GM19463 (cell line): ENCODE results near the gene LRRC36.
"Not testable (repeated sequence)": the region's sequence is repeated elsewhere in the genome, so short reads cannot be mapped to it uniquely, and the experiment has no call there.

Experiments
- ATAC-seq: cut with Tn5 transposase; IDR thresholded peaks from one replicate; pipeline ENCODE4 v1.9.1; 2021; ENCODE audit warnings: mild to moderate bottlenecking, moderate library complexity; ENCODE audit not compliant: unreplicated experiment

LRRC36 gene

DNA sequence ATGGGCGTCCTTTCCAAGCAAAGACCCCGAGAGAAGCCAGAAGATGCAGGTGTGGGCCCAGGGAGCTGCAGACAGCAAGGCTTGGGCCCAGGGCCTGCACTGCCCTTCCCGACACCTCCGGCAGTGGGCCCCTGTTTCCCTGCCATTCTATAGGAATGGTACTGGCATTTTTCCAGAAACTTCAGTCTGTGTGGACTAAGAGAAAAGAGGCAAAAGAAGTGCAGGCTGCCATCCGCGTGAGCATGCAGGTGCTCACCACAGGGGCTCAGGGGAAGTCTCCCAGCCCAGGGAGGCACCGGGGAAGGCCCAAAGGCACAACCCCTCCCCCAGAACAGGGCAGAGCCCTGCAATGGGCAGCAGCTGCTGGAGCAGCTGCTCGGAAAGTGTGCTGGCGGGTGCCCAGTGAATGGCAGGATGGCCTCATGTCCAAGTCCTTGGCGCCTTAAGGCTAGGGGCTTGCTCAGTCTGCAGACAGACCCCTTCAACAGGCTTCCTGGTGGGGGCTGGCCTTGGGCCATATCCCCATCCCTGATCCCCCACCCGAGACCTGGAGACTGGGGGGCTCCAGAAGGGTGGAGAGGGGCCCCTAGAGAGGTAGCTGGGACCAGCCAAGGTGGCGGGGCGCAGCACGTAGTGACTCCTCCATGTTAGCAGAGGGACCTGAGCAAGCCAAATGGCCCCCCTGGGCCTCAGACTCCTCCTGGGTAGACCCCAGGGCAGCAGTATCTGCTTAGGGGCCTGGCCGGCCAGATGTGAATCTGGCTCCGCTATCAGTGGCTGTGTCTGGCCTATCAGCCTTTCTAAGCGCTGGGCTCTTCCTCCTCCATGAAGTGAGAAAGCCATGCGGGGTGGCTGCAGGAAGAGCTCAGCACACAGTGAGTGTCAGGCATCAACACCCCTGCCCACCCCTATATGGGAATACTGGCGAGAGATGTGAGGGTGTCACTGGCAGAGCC lies 73.4 kb downstream of the LRRC36 start:
- ATAC-seq, result no peak

DNA sequence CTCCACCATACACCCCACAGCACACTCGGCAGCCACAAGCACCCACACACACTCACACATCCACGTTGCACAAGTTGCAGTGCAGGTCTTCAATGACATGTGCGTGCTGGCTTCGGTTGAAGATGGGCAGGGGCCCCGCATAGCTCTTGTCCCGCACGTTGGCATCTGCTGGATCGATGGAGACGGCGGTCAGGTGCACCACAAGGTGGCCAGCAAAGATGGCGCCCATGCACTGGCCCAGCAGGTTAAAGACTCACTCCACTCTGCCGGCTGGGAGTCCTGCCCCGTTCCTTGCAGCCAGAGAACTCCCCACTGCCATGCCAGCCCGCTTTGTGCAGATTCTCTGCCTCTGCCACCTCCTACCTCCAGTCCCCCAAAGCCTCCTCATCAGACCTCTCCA lies 74.3 kb downstream of the LRRC36 start:
- ATAC-seq, result no peak

DNA sequence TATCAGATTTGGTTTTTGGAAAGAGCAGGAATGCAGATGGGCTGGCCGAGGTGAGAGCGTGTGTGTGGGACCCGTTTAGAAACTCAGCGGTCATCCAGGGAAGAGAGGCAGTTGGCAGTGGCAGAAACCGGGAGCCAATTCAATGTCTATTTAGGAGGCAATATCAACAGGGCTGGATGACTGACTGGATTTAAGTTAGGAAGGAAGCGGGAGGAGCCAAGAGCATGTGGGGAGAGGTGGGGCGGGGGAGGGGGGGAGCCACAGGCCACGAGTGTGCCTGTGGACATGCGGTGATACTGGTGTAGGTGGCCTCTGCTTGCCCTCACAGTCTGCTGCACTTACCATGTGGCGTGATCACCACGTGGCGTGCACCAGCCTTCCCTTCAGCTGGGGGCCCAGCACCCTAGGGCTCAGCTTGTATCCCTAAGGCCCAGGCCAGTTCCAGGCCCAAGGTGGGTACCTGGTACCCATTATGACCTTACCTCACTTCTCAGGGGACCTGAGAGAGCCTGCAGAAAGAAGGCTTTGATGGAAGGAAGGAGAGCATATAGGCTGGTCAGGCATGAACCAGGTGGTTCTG lies 77.5 kb downstream of the LRRC36 start:
- ATAC-seq, result no peak

DNA sequence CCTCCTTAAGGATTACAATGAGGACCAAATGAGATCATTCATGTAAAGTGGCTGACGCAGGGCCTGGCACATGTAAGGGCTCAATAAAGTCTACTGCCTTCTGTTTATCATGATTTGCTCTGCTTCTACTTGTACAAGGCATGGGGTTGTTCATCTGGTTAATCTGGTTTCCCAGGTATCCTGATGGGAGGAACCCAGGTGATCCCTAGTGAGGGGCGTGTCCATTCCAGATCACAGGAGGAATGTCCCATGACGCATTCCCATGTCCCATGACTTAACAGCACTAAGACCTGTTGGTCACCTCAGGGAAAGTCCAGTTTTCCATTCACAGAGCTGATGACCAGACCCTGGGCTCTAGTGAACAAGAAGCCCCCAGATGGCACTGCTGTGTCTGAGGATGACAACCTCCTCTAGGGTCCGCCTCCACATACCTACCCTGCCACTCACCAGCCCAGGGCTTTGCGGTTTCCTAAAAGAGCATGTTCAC lies 78.2 kb downstream of the LRRC36 start:
- ATAC-seq, result no peak

DNA sequence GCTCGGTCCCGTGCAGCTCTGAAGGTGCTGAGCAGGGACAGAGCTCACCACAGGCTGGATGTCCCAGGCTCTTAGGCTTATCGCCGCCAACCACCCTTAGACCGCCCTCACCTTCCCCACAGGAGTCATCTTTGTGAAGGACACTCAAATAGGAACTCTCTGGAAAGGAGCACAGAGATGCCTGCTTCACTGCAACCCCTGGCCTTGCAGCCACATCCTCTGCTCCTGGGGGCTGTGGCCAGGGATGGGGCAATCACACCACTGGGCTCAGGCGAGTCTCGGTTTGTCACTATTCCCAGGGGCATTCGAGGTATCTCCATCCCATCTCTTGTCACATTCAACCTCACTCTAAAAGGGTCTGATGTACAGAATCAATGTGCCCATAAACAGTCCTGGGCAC lies 78.7 kb downstream of the LRRC36 start:
- ATAC-seq, result no peak

DNA sequence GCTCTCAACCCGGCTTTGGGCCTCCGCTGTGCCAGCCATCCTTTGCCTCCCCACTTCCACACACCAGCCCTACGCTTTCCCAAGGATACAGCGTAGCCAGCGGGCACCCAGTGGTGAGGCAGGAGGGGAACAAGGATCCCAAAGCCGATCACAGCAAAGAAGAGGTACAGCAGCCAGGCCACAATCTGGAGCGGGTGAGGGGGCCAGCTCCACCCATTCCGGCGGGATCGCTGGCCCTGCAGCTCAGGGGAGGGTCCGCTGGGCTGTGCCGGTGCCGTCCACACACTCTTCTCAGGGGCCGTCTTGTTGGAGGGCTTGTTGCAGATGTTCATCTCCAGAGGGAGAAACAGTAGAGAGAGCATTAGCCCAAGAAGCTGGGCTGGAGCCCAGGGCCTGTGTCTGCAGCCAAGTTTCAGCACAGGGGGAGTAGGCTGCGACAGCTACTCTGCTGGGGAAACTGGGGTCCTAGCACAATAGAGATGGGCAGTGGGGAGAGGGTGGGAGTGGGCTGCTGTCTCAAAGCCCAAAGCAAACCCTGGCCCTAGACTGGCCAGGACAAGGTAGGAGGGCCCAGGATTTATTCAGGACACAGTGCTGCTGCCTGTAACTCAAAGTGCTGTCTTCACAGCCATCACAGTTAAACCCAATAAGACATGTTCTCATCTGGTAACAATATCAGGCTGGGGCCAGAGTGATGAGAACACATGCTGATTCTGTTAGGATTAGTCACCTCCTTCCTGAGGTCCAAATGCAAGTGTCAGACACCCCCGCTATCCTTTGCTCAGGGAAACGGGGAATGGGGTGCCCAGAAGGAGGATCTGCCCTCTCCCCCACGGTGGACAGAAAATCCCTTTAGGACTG lies 79.7 kb downstream of the LRRC36 start:
- ATAC-seq, result no peak

DNA sequence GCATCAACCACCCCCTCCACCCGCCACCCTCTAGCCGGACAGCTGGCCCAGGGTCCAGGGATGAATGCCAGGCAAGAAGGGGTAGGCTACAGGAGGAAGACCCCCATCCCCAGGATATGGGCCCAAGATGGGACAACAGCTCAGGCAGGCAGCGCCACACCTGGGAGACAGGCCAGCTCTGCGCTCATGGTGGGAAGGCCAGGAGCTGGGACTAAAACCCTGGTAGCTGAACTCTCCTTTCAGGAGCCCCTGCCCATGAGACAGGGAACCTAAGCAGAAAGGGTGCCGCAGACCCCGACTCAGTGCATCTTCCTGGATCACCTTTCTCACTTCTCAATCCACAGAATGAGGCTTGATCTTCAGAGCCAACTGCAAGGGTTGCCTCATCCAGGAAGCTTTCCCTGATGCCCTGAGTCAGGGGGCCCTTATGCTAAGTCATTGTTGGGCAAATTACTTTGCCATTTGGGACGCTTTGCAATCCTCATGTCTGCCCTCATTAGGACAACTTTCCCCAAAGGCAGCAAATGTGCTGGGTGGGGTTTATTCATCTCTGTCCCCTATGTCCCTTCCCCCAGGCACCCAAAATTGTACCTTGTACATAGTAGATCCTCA lies 80.7 kb downstream of the LRRC36 start:
- ATAC-seq, result no peak

DNA sequence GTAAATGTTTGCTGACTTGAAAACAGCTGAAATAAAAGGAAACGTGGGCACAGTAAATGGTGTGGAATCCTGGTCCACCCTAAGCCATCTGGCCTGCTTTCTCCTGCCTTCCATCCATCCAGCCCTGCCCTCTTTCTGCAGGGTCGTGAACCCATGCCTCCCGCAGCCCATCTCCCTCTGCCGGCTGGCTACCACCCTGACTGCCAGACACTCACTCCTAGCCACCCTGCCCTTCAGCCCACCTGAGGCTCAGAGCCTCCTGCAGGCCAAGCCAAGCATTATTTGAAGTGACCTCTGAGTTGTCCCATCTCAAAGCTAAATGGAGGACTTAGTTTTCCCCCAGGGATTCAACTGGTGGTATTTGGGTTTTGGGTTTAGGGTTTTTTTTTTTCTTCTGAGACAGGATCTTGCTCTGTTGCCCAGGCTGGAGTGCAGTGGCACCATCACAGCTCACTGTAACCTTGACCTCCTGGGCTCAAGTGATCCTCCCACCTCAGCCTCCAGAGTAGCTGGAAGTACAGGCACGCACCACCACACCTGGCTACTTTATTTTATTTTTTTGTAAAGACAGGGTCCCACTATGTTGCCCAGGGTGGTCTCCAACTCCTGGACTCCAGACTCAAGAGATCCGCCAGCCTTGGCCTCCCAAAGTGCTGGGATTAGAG lies 81.3 kb downstream of the LRRC36 start:
- no peak for ATAC-seq

DNA sequence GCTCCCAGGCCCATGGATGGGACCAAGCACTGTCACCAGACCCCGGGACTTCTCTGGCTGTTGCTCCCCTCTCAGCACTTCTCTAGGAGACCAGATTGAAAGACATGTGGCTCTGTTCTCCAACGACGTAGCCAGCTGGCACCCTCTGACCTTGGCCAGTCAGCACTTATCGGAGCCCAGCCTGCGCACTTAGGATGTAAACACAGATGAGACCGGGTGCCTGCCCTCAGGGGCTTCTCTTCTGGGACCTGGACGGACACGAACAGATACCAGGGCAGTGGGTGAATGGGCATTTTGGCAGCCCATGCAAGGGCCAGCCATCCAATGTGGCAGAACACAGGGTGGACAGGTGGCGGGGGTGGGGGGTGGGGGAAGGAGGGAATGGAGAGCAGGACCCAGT lies 83.0 kb downstream of the LRRC36 start:
- ATAC-seq, result no peak

DNA sequence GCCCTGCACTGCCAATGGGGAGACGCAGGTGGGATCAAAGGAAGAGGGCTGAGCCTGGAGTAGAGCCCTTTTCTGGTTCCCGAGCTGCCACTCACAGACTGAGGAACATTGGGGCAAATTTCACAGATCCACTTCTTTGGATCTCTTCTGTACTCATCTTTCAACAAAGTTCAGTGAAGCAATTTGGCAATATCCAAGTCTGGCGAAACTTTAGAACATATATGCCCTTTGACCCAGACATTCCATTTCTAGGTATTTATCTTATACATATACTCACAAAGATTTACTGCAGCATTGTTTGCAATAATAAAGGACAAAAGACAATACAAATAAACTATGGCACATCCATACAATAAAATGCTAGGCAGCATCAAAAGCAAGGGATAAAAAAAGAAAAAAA lies 84.7 kb downstream of the LRRC36 start:
- no peak for ATAC-seq

DNA sequence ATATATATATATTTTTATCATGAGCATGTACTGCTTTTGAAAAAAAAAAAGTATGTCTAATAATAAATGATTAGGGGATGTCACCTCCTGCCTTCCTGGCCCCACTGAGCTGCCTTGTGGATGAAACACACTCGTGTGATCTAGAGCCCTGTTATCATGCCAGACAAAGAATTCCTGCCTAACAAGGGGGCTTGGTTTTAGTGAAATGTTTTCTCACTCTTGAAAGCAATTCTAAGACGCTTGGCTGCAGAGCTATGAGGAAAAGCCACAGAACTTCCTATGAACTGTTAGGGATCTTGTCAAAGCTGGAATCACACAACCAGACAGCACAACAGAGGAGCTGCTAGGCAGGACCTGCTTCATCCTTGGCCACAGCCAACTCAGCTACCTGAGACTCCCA lies 85.7 kb downstream of the LRRC36 start:
- no peak for ATAC-seq

DNA sequence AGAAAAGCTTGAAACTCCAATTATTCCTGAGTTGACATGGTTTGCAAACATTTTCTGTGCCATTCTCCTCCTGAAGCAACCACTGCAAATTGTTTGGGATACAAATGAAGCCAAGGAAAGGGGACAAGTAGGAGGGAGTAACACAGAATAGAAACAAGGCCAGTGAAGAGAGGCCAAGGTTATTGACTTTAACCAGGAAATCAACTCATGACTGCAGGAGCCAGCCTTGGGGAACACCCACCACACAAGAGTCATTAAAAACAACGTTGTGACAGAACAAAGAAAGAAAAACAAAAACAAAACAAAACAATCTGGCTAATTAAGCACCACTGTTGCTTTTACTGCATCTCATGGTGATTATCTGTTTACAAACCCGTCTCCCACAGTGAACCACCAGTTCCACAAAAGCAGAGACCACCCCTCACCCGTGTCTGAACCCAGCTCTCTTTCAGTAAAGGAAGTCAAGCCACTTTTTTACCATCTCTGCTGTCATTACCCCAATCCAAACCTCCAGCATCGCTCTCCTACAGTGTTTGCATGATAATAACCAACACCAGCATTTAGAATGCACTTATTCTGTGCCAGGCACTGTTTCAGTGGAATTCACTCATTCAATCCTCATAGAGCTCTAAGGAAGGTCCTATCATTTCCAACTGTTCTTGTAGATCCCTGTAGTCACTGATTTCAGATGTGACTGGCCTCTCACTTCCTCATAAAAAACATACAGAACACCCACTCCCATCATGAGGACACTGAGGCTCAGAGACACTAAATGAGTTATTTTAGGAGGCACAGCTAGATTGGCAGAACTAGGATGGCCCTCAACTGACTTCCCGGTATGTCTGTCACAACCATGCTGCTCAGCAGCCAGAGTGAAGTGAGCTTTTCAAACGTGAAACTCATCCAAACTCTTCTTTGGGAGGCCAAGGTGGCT lies 87.6 kb downstream of the LRRC36 start:
- no peak for ATAC-seq

DNA sequence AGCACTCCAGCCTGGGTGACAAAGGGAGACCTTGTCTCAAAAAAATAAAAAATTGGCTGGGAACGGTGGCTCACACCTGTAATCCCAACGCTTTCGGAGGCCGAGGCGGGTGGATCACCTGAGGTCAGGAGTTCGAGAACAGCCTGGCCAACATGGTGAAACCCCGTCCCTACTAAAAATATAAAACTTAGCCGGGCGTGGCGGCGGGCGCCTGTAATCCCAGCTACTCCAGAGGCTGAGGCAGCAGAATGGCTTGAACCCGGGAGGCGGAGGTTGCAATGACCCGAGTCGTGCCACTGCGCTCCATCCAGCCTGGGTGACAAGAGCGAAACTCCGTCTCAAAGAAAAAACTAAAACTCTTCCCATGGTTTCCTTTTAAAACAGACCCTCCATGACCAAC lies 88.8 kb downstream of the LRRC36 start:
- not testable (repeated sequence) for ATAC-seq

DNA sequence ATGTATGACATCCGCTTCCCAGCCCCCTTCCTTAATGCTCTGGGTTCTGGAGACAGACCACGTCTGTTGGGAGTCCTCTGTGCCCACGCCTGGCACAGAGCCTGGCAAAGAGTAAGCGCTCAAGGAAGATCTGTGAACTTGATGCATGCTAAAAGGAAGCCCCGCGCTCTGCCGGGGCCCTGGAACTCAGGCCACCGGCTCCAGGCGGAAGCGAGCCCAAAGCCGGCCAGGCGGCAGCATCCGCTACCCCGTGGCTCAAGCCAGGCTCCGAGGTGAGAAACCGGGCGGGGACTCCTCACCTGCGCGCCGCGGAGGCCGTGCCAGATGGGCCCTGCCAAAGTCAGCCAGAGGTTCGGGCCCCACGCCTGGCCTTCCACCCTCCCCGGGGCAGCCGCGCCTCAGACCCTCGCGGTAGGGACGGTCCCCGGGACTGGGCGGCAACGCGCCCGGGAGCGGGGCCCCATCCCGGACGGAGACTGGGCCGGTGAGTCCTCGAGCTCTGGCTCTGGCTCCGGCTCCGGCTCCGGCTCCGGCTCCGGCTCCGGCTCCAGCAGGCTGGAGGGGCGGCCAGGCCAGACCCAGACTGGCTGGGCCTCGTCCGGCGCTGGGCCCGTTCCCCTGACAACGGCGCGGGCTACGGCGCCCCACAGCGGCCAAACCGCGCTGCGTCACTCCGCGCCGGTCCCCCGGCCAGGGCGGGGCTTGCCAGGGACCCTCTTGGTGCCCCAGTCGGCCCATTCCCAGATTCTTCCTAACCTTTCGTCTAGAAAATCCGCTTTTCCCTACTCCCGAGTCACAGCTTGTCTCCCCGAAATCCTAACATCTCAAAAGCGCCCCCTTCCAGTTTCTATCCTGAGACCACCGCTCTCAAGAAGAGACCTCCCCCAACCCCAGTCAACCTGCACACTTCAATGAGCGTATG lies 89.5 kb downstream of the LRRC36 start, which contains the start of gene ZDHHC1:
Gene ZDHHC1 (minus strand): TSS at position 606 of the 922 bp plus-strand sequence. CDS start 8,702 bp downstream, outside the sequence.
- ATAC-seq, result peak; percentile 77

DNA sequence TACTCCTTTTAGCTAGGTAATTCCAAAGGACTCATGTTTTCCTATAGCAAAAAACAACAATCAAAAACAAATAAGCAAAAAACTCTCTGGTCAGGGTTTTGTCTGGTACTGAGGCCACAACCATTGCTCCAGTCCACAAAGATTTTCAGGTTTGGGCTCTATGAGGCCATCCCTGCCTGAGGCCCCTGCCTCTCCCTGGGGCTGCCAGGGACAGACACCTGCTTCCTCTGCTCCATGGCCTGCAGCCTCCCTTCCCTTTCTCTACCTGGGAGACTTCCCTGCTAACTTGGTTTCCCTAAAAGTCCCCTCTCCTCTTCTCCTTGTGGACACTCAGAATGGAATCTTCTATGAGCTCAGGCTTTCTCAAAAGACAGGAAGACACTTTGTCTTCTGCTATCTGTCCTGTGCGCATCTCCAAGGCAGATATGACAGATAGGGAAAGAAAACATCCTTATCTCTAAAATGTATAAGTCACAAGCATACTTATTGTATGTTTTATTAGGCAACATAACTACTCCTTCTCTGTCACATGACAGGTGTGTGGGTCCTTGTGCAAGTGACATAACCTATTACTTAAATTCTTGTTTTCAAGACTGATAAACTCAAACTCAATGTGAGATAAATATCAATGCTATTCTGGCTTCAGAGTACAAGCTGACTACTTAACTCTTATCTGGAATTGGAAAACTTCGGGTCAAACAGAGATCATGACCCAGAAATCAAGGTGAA lies 90.9 kb downstream of the LRRC36 start:
- ATAC-seq, result no peak

DNA sequence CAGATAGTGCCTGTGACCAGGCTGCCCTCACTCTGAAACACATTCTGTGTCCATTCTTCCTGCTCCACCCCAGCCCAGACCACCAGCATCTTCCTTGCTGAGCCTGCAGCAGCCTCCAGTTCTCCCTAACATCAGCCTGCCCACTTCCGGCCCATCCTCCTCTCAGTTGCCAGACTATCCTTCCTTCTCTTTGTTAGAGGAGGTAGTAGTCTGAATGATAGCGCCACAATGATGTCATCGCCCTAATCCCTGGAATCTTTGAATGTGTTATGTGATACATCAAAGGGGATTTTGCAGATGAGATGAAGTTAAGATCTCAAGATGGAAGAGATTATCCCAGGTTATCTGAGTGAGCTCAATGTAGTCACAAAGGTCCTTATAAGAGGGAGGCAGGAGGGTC lies 92.9 kb downstream of the LRRC36 start:
- ATAC-seq, result no peak

DNA sequence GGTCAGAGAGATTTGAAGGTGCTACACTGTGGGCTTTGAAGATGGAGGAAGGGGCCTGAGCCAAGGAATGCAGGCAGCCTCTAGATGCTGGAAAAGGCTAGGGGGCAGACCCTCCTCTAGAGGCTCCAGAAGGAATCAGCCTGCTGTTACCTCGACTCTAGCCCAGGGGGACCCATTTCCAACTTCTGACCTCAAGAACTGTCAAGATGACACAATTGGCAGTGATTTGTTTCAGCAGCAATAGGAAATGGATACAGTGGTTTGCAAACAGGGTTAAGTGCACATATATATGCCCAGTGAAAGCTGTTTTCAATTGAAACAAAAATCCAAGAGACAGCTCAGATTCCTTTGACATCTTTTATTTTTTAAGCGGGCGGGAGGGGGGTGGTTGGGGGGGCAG lies 93.3 kb downstream of the LRRC36 start:
- ATAC-seq, result no peak
